SH-SY5Y (cell line): Measurements from ENCODE around the gene FAXDC2.

ENCODE experiments used
- GATA2 ChIP-seq: IDR thresholded peaks from 2 replicates; pipeline ENCODE4 v1.6.1; 2011; ENCODE audit warnings: mild to moderate bottlenecking, low read depth, low read length
- GATA3 ChIP-seq: IDR thresholded peaks from 2 replicates; pipeline ENCODE4 v1.6.1; 2011; ENCODE audit warnings: low read depth, mild to moderate bottlenecking, low read length, moderate library complexity

DNA sequence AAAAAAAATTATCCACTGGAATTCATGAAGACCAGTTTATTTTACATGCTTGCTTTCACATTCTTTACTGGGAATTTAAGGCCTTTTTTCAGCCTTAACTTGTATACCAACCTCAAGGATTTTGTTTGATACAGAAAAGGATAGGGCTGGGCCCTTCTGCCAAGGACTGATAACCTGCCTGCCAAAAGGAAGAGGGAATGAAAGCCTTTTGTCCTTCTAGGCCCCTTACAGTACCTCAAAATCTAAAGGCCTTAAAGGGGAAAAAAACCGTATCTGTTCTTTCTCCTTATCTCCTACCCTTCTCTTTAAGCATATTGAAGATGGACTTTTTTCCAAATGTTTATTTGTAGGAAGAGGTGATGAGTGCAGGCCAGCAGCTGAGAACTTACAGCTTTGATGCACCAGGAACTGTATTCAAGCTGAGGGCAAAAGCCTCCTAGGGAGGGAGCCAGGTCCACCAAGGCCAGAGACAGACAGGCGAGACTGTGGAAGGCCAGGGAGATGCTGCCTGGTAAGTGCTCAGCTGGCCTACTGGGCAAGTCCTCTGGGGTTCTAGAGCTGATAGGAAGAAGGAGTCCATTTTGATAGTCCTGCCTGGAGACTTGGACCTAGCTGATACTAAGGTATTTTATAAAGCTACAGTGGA is 31.8 kb downstream of the FAXDC2 start:
- TF ChIP-seq GATA2 (no peak), GATA3 (no peak)
